ENCODE measurements around the gene CSRNP3.
"Not testable (repeated sequence)": the region's sequence is repeated elsewhere in the genome, so short reads cannot be mapped to it uniquely, and the experiment has no call there.

CSRNP3 gene

GRCh38 chr2:165651233-165651632, 181.7 kb downstream of the CSRNP3 start:
- no peak for DNase-seq
- in situ Hi-C loops (cut with MboI; ENCODE audit: low pct_unique_long_range_greater_than_20kb, low sequenced_read_pairs), result no loop called here

GRCh38 chr2:165655661-165656060, 186.2 kb downstream of the CSRNP3 start:
- DNase-seq, result no peak
- in situ Hi-C loops (cut with MboI; ENCODE audit: low pct_unique_long_range_greater_than_20kb, low sequenced_read_pairs), result no loop called here

GRCh38 chr2:165660361-165660760, 190.9 kb downstream of the CSRNP3 start:
- DNase-seq, result no peak
- in situ Hi-C loops (cut with MboI; ENCODE audit: low pct_unique_long_range_greater_than_20kb, low sequenced_read_pairs), result no loop called here

GRCh38 chr2:165662720-165663119, 193.2 kb downstream of the CSRNP3 start:
- no peak for DNase-seq
- in situ Hi-C loops (cut with MboI; ENCODE audit: low pct_unique_long_range_greater_than_20kb, low sequenced_read_pairs), result no loop called here

GRCh38 chr2:165665614-165666013, 196.1 kb downstream of the CSRNP3 start:
- DNase-seq, result no peak
- in situ Hi-C loops (cut with MboI; ENCODE audit: low pct_unique_long_range_greater_than_20kb, low sequenced_read_pairs), result no loop called here

- DNase-seq; in situ Hi-C loops (cut with MboI; ENCODE audit: low pct_unique_long_range_greater_than_20kb, low sequenced_read_pairs): not testable (repeated sequence)
Observed at GRCh38 chr2:165666073-165666472, 196.6 kb downstream of the CSRNP3 start.

GRCh38 chr2:165666605-165667004, 197.1 kb downstream of the CSRNP3 start:
- no peak for DNase-seq
- in situ Hi-C loops (cut with MboI; ENCODE audit: low pct_unique_long_range_greater_than_20kb, low sequenced_read_pairs), result no loop called here

- no peak for DNase-seq
- in situ Hi-C loops (cut with MboI; ENCODE audit: low pct_unique_long_range_greater_than_20kb, low sequenced_read_pairs), result no loop called here
Observed at GRCh38 chr2:165667375-165667774, 197.9 kb downstream of the CSRNP3 start.

GRCh38 chr2:165674780-165675179, 205.3 kb downstream of the CSRNP3 start:
- in situ Hi-C loops (cut with MboI; ENCODE audit: low pct_unique_long_range_greater_than_20kb, low sequenced_read_pairs), result no loop called here
- DNase-seq, result no peak

GRCh38 chr2:165675551-165675968, 206.1 kb downstream of the CSRNP3 start:
- DNase-seq, result no peak
- in situ Hi-C loops (cut with MboI; ENCODE audit: low pct_unique_long_range_greater_than_20kb, low sequenced_read_pairs), result no loop called here

GRCh38 chr2:165678882-165679281, 209.4 kb downstream of the CSRNP3 start:
- in situ Hi-C loops (cut with MboI; ENCODE audit: low pct_unique_long_range_greater_than_20kb, low sequenced_read_pairs), result no loop called here
- no peak for DNase-seq

GRCh38 chr2:165679621-165680020, 210.1 kb downstream of the CSRNP3 start:
- no peak for DNase-seq
- in situ Hi-C loops (cut with MboI; ENCODE audit: low pct_unique_long_range_greater_than_20kb, low sequenced_read_pairs), result no loop called here

- DNase-seq, result no peak
- in situ Hi-C loops (cut with MboI; ENCODE audit: low pct_unique_long_range_greater_than_20kb, low sequenced_read_pairs), result no loop called here
Observed at GRCh38 chr2:165681841-165682240, 212.3 kb downstream of the CSRNP3 start.

GRCh38 chr2:165682546-165682945, 213.0 kb downstream of the CSRNP3 start:
- in situ Hi-C loops (cut with MboI; ENCODE audit: low pct_unique_long_range_greater_than_20kb, low sequenced_read_pairs), result no loop called here
- DNase-seq, result no peak

- in situ Hi-C loops (cut with MboI; ENCODE audit: low pct_unique_long_range_greater_than_20kb, low sequenced_read_pairs), result no loop called here
- DNase-seq, result no peak
Observed at GRCh38 chr2:165686800-165687199, 217.3 kb downstream of the CSRNP3 start.

GRCh38 chr2:165687426-165688002, 218.0 kb downstream of the CSRNP3 start:
- in situ Hi-C loops (cut with MboI; ENCODE audit: low pct_unique_long_range_greater_than_20kb, low sequenced_read_pairs), result no loop called here
- no peak for DNase-seq

- in situ Hi-C loops (cut with MboI; ENCODE audit: low pct_unique_long_range_greater_than_20kb, low sequenced_read_pairs), result no loop called here
- no peak for DNase-seq
Observed at GRCh38 chr2:165691615-165692014, 222.1 kb downstream of the CSRNP3 start.

- in situ Hi-C loops (cut with MboI; ENCODE audit: low pct_unique_long_range_greater_than_20kb, low sequenced_read_pairs), result no loop called here
- DNase-seq, result no peak
Observed at GRCh38 chr2:165692906-165693305, 223.4 kb downstream of the CSRNP3 start.

GRCh38 chr2:165693838-165694237, 224.3 kb downstream of the CSRNP3 start:
- no peak for DNase-seq
- in situ Hi-C loops (cut with MboI; ENCODE audit: low pct_unique_long_range_greater_than_20kb, low sequenced_read_pairs), result no loop called here

- in situ Hi-C loops (cut with MboI; ENCODE audit: low pct_unique_long_range_greater_than_20kb, low sequenced_read_pairs), result no loop called here
Observed at GRCh38 chr2:165697748-165698443, 228.4 kb downstream of the CSRNP3 start.

GRCh38 chr2:165698444-165698884, 229.0 kb downstream of the CSRNP3 start:
- peak; percentile 26 for DNase-seq
- in situ Hi-C loops (cut with MboI; ENCODE audit: low pct_unique_long_range_greater_than_20kb, low sequenced_read_pairs), result no loop called here

More at GRCh38 chr2:165697748-165698443, 228.4 kb downstream of the CSRNP3 start:
- no peak for DNase-seq
